ENCODE measurements around the gene YIF1B. TPM values are rescaled to one million over a fixed set of nuclear protein-coding genes. Genes with fewer than 3 reads are reported as not detected.

Gene YIF1B
- total RNA-seq, 3 donors from 2014 or later (not counting 1 experiment from before 2014, with no cell fraction given) = 23.2 to 28.4 (median 24.1) TPM

- Mint-ChIP-seq H3K9me3 (no peaks in the 10 kb centered on the region), H3K4me1 (peaks cover 0 to 16% of the 10 kb centered on the region in 2 donors), H3K27ac (no peak overlapping the region), H3K36me3 (no peaks in the 10 kb centered on the region), H3K4me3 (no peak overlapping the region), H3K27me3 (ENCODE audit: low read depth in 2 of 2) (no peaks in the 10 kb centered on the region)
- no peak for DNase-seq
- Histone ChIP-seq H3K36me3 (ENCODE audit: control insufficient read depth, insufficient read depth, low read length) (peaks cover 15% of the 10 kb centered on the region), H3K4me3 (ENCODE audit: low read length) (no peak overlapping the region), H3K4me1 (ENCODE audit: control insufficient read depth, insufficient read depth, low read length) (peaks cover 11% of the 10 kb centered on the region), H3K27me3 (ENCODE audit: control insufficient read depth, insufficient read depth, low read length) (no peaks in the 10 kb centered on the region), H3K27ac (ENCODE audit: low read length) (no peak overlapping the region), H3K9me3 (ENCODE audit: control insufficient read depth, insufficient read depth, low read length) (no peaks in the 10 kb centered on the region)
- 94% methylated on average over 5 of the region's 6 CpGs for WGBS (ENCODE audit: insufficient coverage)
- TF ChIP-seq, protein P1, sequence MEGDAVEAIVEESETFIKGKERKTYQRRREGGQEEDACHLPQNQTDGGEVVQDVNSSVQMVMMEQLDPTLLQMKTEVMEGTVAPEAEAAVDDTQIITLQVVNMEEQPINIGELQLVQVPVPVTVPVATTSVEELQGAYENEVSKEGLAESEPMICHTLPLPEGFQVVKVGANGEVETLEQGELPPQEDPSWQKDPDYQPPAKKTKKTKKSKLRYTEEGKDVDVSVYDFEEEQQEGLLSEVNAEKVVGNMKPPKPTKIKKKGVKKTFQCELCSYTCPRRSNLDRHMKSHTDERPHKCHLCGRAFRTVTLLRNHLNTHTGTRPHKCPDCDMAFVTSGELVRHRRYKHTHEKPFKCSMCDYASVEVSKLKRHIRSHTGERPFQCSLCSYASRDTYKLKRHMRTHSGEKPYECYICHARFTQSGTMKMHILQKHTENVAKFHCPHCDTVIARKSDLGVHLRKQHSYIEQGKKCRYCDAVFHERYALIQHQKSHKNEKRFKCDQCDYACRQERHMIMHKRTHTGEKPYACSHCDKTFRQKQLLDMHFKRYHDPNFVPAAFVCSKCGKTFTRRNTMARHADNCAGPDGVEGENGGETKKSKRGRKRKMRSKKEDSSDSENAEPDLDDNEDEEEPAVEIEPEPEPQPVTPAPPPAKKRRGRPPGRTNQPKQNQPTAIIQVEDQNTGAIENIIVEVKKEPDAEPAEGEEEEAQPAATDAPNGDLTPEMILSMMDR (IDR thresholded peaks at IDR 0.05) = no peak
- no peak for ATAC-seq
- intact Hi-C loops (cut with micrococcal nuclease) = loop anchor here (10.0 kb wide), 1 partner anchor 1096 kb away; the partner anchor contains the start of genes ZNF383 and ZNF585B
Measured at GRCh38 chr19:38310986-38311385, 4.8 kb downstream of the YIF1B start.

- Histone ChIP-seq H3K4me3 (ENCODE audit: low read length) (no peak overlapping the region), H3K27ac (ENCODE audit: low read length) (no peak overlapping the region), H3K36me3 (ENCODE audit: control insufficient read depth, insufficient read depth, low read length) (peaks cover 18% of the 10 kb centered on the region), H3K9me3 (ENCODE audit: control insufficient read depth, insufficient read depth, low read length) (no peaks in the 10 kb centered on the region), H3K4me1 (ENCODE audit: control insufficient read depth, insufficient read depth, low read length) (peaks cover 7% of the 10 kb centered on the region), H3K27me3 (ENCODE audit: control insufficient read depth, insufficient read depth, low read length) (no peaks in the 10 kb centered on the region)
- Mint-ChIP-seq H3K27ac (no peak overlapping the region), H3K4me3 (no peak overlapping the region), H3K36me3 (no peaks in the 10 kb centered on the region), H3K27me3 (ENCODE audit: low read depth in 2 of 2) (no peaks in the 10 kb centered on the region), H3K9me3 (no peaks in the 10 kb centered on the region), H3K4me1 (peaks cover 0 to 16% of the 10 kb centered on the region in 2 donors)
- ATAC-seq (no peak), DNase-seq (no peak)
- intact Hi-C loops (cut with micrococcal nuclease) = loop anchor here (10.0 kb wide), 1 partner anchor 1095 kb away; the partner anchor contains the start of genes ZNF383 and ZNF585B
- 100% methylated on average over 2 of the region's 2 CpGs for WGBS (ENCODE audit: insufficient coverage)
- TF ChIP-seq, protein P1 (IDR thresholded peaks at IDR 0.05) = no peak
Measured at GRCh38 chr19:38310279-38310670, 5.5 kb downstream of the YIF1B start.

- WGBS (ENCODE audit: insufficient coverage) = 93% methylated on average over 3 of the region's 3 CpGs
- ATAC-seq = no peak
- Mint-ChIP-seq H3K27ac (no peak overlapping the region), H3K4me3 (no peak overlapping the region), H3K9me3 (no peaks in the 10 kb centered on the region), H3K4me1 (peaks cover 0 to 16% of the 10 kb centered on the region in 2 donors), H3K36me3 (no peaks in the 10 kb centered on the region), H3K27me3 (ENCODE audit: low read depth in 2 of 2) (no peaks in the 10 kb centered on the region)
- no peak overlapping the region for H3K27ac ChIP-seq (ENCODE audit: low read length)
- H3K36me3 ChIP-seq (ENCODE audit: control insufficient read depth, insufficient read depth, low read length) = peaks cover 19% of the 10 kb centered on the region
- intact Hi-C loops (cut with micrococcal nuclease) = loop anchor here (10.0 kb wide), 1 partner anchor 1095 kb away; the partner anchor contains the start of genes ZNF383 and ZNF585B
- no peaks in the 10 kb centered on the region for H3K27me3 ChIP-seq (ENCODE audit: control insufficient read depth, insufficient read depth, low read length)
- no peaks in the 10 kb centered on the region for H3K9me3 ChIP-seq (ENCODE audit: control insufficient read depth, insufficient read depth, low read length)
- H3K4me1 ChIP-seq (ENCODE audit: control insufficient read depth, insufficient read depth, low read length) = peaks cover 2% of the 10 kb centered on the region
- no peak overlapping the region for H3K4me3 ChIP-seq (ENCODE audit: low read length)
- TF ChIP-seq, protein P1 (IDR thresholded peaks at IDR 0.05) = no peak
- no peak for DNase-seq
Measured at GRCh38 chr19:38309615-38310278, 6.0 kb downstream of the YIF1B start.

Data from natural killer cell (primary cell).